Airway epithelial cell (primary cell): ENCODE measurements around the gene FZD2. TPM values are rescaled to one million over a fixed set of nuclear protein-coding genes. Genes with fewer than 3 reads are reported as not detected.

Experiments used
- total RNA-seq: library from RNA; depleted of rRNA; stranded (reverse); fragments of >200 nt; gene quantifications from 2 replicates; pipeline ENCODE4 v1.2.3, GENCODE V29; 2015

Gene FZD2
- total RNA-seq = 3.3 and 4.6 TPM in 2 replicates

GRCh38 chr17:44556832-44557606, at the start of gene FZD2:
Gene FZD2 (plus strand): TSS chr17:44557484. CDS start chr17:44557689, 205 bp downstream.

Other genes with a start within 250 kb of the FZD2 start
- gene RUNDC3A, start 248.9 kb upstream of the FZD2 start, total RNA-seq = 0.92 and 4.3 TPM in 2 replicates
- 203 and 225 TPM in 2 replicates for gene SLC25A39, start 232.7 kb upstream of the FZD2 start, total RNA-seq
- 475 and 574 TPM in 2 replicates for gene GRN, start 212.2 kb upstream of the FZD2 start, total RNA-seq
- 4.2 and 5.6 TPM in 2 replicates for gene FAM171A2, start 193.6 kb upstream of the FZD2 start, total RNA-seq
- 0.07 TPM in 1 of 2 replicates, not detected in the other for gene ITGA2B, start 167.8 kb upstream of the FZD2 start, total RNA-seq
- gene GPATCH8, start 54.1 kb upstream of the FZD2 start, total RNA-seq = 10.6 and 17.9 TPM in 2 replicates
- gene MEIOC, start 99.0 kb downstream of the FZD2 start, total RNA-seq = 0.19 and 0.28 TPM in 2 replicates
- 27.4 and 27.9 TPM in 2 replicates for gene CCDC43, start 132.3 kb downstream of the FZD2 start, total RNA-seq
- 4.4 and 6.0 TPM in 2 replicates for gene DBF4B, start 151.2 kb downstream of the FZD2 start, total RNA-seq
- gene ADAM11, start 201.5 kb downstream of the FZD2 start, total RNA-seq = 0.07 and 2.6 TPM in 2 replicates